LNCaP clone FGC (cell line): ENCODE data around the gene LDLRAD4.

Experiments
- DNase-seq: peaks from one replicate; pipeline ENCODE4 v3.0.0-alpha.2; 2011; ENCODE audit warnings: low read depth
- H3K4me3 ChIP-seq: 2 replicates; pipeline ENCODE4 v1.5.1; 2011; ENCODE audit warnings: mild to moderate bottlenecking, low read depth, low read length, control low read depth
- CTCF ChIP-seq: IDR thresholded peaks from 2 replicates; pipeline ENCODE4 v1.5.1; 2012; ENCODE audit warnings: mild to moderate bottlenecking; ENCODE audit not compliant: control insufficient read depth, insufficient read depth; ENCODE audit errors: extremely low read depth

The LDLRAD4 gene

GRCh38 chr18:13276530-13277520 lies 58.3 kb downstream of the LDLRAD4 start:
- H3K4me3 ChIP-seq: no peak overlapping the region
- no peak for TF ChIP-seq CTCF
- DNase-seq: no peak

GRCh38 chr18:13278062-13278630 lies 59.6 kb downstream of the LDLRAD4 start:
- DNase-seq: no peak
- H3K4me3 ChIP-seq: no peak overlapping the region
- TF ChIP-seq CTCF: no peak

- no peak for DNase-seq
- no peak for TF ChIP-seq CTCF
- no peak overlapping the region for H3K4me3 ChIP-seq
Observed at GRCh38 chr18:13279181-13280069, 60.9 kb downstream of the LDLRAD4 start.

GRCh38 chr18:13280070-13280795 lies 61.7 kb downstream of the LDLRAD4 start:
- no peak for TF ChIP-seq CTCF
- no peak overlapping the region for H3K4me3 ChIP-seq
- DNase-seq: no peak

GRCh38 chr18:13281406-13281805 lies 62.8 kb downstream of the LDLRAD4 start:
- no peak for TF ChIP-seq CTCF
- no peak for DNase-seq
- no peak overlapping the region for H3K4me3 ChIP-seq

- no peak for TF ChIP-seq CTCF
- no peak overlapping the region for H3K4me3 ChIP-seq
- DNase-seq: no peak
Observed at GRCh38 chr18:13283746-13284145, 65.2 kb downstream of the LDLRAD4 start.
